ENCODE measurements around the gene ACSS3.

GRCh38 chr12:81166790-81167189, 88.9 kb downstream of the ACSS3 start:
- TF ChIP-seq CTCF (optimal IDR thresholded peaks at IDR 0.05 in 1 of 3, IDR thresholded peaks at IDR 0.05 in 1 of 3, conservative IDR thresholded peaks at IDR 0.05 in 1 of 3; ENCODE audit: extremely low read depth in 1 of 3, insufficient read depth in 2 of 3, low read length in 3 of 3) (no peak), EZH2 (IDR thresholded peaks at IDR 0.05; ENCODE audit: low read length) (no peak)

All from keratinocyte (primary cell).